ENCODE results near the gene CD248. TPM values are rescaled to one million over a fixed set of nuclear protein-coding genes. Genes with fewer than 3 reads are reported as not detected.
"Not testable (repeated sequence)": the region's sequence is repeated elsewhere in the genome, so short reads cannot be mapped to it uniquely, and the experiment has no call there.

CD248 gene, protein sequence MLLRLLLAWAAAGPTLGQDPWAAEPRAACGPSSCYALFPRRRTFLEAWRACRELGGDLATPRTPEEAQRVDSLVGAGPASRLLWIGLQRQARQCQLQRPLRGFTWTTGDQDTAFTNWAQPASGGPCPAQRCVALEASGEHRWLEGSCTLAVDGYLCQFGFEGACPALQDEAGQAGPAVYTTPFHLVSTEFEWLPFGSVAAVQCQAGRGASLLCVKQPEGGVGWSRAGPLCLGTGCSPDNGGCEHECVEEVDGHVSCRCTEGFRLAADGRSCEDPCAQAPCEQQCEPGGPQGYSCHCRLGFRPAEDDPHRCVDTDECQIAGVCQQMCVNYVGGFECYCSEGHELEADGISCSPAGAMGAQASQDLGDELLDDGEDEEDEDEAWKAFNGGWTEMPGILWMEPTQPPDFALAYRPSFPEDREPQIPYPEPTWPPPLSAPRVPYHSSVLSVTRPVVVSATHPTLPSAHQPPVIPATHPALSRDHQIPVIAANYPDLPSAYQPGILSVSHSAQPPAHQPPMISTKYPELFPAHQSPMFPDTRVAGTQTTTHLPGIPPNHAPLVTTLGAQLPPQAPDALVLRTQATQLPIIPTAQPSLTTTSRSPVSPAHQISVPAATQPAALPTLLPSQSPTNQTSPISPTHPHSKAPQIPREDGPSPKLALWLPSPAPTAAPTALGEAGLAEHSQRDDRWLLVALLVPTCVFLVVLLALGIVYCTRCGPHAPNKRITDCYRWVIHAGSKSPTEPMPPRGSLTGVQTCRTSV
- total RNA-seq: 100 to 1,000 TPM in 1 of 2 donors, 10 to 100 TPM in 1; 67.5 to 248 TPM
- long read RNA-seq, donor 1, transcript CD248-201 (1 exons, 2,558 nt): major isoform, 97 of 97 reads
- long read RNA-seq, donor 1, partial matches to known transcripts: 0 of 97 reads
- long read RNA-seq, donor 1, other reads (novel, unspliced or antisense): 0 of 97 reads
- long read RNA-seq, donor 2, transcript CD248-201 (1 exons, 2,558 nt): major isoform, 38 of 39 reads
- long read RNA-seq, donor 2, partial matches to known transcripts: 0 of 39 reads
- long read RNA-seq, donor 2, other reads (novel, unspliced or antisense): 1 of 39 reads

DNA sequence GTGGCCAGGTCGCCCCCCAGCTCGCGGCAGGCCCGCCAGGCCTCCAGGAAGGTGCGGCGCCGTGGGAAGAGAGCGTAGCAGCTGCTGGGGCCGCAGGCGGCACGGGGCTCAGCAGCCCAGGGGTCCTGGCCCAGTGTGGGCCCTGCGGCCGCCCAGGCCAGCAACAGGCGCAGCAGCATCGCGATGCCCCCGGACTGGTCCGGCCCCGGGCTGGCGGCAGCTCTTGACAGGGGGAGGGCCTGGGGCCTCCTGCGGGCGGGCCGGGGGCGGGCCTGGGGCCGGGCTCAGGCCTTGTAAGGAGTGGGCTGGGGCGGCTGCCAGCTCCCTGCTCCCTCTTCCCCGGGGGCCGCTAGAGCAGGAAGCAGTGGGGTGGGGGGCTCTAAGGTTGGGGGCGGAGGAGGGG lies at the start of gene CD248:
Gene CD248, minus strand, starts transcription at position 196 of the 403 bp plus-strand sequence. Its CDS starts 17 bp downstream, at position 179.
- intact Hi-C loops (cut with DNase I): no loop called here

DNA sequence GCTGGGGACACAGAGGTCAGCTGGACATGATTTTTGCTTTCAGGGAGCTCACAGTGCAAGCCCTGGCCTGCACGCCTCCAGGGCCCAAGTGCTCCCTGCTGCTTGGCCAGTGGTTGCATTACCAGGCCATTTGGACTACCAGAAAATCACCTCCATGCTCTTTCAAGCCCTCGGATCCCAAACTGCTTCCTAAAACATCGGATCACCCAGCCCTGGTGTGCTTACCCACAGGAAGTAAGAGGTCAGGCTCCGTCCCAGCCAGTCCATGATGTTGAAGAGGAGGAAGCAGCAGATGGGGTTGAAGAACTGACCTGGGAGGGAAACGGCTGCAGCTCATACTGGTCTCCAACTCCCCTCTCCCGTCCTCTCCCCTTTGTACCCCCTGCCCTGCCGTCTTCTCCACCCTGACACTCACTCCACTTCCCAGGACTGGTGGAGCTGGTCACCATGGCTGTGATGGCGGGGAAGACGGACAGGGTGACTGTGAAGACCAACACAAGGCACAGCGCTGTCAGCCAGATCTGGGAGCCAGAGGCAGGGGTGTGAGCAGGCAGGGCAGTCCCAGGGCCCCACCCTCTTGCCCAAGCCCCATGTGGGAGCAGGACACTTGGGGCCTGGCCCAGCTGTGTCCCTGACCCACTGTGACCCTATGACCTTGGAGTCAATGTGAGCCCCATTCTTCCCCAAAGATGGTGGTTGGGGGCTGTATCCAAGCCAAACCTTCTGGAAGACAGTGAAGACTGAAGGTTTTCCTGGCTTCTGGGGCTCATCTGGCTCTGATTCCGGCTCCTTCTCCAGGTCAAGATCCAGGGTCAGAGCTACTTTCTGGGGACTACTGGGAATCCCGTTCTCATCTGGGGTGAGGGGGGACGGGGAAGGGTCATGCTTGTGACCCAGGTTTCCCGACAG lies 49.1 kb upstream of the CD248 start:
- intact Hi-C loops (cut with DNase I): no loop called here
- DNase-seq (ENCODE audit: low spot score): peak; percentile 78

More for the DNA sequence above, at the start of gene CD248:
- peak; percentile 92 for DNase-seq (ENCODE audit: low spot score)

DNA sequence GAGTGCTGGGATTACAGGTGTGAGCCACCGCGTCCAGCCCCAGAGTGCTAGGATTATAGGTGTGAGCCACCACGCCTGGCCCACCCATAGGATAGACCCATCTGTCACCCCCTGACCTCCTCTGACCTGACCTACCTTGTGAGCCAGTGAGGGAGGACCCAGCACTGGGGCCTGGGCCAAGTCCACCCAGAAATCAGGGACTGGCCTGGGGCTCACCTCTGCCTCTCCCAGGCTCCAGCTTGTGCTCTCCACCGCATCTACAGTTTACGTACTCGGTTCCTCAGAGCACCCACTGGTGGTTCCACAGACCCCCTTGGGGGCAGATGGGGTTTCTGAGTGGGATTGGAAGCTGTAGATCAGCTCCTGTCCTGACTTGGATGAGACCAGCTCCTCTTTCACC lies 48.3 kb upstream of the CD248 start:
- peak; percentile 38 for DNase-seq (ENCODE audit: low spot score)

DNA sequence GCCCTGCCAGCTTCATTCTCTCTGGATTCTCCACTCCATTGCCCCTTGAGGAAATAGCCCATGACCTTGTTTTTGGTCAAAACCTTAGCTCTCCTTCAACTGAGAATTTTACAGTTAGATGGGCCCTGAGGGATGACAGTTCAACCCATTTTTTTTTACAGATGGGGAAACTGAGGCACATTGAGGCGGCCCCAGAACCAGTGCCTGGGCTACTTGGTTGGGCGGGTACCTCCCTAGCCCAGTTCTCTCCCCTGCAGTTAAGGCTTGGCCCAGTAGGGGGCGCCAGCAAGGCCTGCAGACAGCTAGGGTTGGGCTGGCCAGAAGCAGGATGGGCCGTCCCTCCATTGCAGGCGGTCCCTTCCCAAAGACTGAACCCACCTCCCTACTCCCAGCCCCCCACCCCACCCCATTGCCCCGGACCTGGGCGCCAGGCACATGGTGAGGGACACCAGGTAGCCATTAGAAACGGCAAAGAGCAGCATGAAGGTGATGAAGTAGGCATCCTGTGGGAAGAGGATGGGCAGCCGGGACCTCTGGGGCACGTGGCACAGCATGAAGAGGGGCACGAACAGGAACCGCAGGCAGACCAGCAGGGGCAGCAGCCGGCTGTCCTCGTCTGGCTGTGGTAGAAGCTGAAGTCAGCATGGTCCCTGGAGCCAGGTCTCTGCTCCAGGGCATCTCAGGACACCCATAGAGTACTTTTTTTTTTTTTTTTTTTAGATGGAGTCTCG lies 47.1 kb upstream of the CD248 start:
- peak; percentile 81 for DNase-seq (ENCODE audit: low spot score)
- intact Hi-C loops (cut with DNase I): loop anchor here in 1 of 2 donors (1.0 kb wide), 1 partner anchor 49 kb away; no protein-coding TSS in a partner anchor

More for the DNA sequence above, 48.3 kb upstream of the CD248 start:
- intact Hi-C loops (cut with DNase I): no loop called here

DNA sequence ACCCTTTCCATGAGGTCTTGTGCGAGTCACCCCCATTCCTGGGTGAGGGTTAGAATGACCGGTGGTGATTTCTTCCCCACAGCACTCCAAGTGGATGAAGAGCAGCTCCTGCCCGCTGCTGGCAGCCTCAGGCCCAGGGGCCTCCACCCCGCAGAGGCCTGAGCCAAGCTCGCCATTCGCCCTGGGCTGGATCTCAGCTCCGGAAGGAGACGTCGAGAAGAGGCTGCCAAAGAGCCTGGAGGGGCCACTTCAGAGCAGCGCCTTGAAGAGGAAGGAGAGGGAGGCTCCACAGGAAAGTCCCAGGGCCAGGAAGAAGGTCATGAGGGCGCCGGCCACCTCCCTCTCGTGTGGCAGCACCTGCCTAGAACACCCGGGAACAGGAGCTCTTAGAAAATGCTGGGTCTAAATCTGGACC lies 46.4 kb upstream of the CD248 start:
- intact Hi-C loops (cut with DNase I): no loop called here
- DNase-seq (ENCODE audit: low spot score): peak; percentile 70

DNA sequence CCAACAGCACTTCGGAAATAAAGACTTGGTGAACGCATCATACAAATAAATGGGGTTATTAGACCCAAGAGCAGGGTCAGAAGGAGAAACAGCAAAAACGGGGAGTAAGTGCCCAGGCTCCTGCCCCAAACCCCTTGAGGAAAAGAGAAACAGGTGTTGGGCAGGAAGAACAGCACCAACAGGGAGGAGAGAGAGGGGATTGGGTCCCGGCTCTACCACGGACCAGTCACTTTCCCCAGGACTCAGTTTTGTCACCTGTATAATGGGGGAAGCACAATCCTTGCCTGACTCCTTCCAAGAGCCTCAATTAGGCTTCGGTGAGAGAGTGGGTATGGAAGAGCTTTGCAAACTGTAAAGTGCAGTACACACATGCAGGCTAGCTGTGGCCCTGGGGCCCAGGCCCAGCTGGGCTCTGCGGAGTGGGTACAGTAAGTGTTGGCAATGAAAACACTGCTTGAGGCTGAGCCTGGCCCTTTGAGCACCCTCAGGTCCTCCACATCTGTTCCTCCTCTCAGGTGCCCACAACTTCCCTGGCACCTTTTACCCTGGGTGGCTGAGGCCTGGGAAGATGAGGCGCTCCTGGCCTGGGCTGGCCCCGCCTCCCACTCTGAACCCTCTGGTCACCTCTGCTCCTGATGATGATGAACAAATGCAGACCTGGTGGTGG lies 45.8 kb upstream of the CD248 start:
- intact Hi-C loops (cut with DNase I): no loop called here
- peak; percentile 26 for DNase-seq (ENCODE audit: low spot score)

DNA sequence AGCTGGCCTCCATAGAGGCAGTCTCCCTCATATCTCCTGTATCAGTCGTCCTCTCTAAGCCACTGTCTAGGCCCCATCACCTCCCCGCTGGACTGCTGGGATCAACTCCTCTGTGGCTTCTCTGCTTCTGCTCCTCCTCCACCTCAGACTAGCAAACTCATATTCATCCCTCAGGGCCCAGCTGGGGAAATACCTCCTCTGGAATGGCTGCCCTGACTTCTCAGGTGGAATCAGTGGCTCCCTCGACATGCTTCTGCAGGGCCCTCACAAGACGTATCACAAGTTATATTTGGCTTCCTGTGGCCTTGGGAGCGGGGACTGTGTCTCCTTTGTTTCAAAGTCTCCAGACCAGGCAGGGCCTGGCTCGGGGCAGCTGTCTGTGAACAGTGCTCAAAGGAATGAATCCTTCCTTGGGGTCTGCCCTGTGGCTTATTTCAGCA lies 44.7 kb upstream of the CD248 start:
- peak; percentile 34 for DNase-seq (ENCODE audit: low spot score)
- intact Hi-C loops (cut with DNase I): no loop called here

DNA sequence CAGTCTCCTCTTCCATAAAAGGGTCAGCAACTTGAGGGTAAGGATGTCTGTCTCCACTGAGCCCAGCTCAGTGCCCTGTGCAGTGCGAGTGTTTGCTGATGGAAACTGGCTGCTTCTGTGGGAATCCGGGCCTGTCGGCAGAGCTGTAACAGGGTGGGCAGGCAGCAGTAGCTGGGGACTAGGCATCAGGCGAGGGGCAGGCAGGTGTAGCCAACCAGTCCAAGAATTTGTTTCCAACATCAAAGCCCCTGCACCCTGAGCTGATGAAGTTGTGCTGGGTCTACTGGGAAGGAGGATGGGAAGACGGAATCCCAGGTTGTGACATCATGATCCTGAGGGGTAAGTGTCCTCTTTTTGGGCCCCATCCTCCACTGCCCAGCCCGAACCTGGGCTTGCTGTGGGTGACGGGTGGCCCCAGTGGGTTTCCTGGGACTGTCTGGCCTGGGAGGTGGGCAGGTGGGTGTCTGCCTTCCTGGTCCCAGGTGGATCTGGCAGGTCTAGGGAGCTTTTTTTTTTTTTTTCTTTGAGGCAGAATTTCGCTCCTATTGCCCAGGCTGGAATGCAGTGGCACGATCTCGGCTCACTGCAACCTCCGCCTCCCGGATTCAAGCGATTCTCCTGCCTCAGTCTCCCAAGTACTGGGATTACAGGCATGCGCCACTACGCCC lies 43.7 kb upstream of the CD248 start:
- intact Hi-C loops (cut with DNase I): no loop called here

DNA sequence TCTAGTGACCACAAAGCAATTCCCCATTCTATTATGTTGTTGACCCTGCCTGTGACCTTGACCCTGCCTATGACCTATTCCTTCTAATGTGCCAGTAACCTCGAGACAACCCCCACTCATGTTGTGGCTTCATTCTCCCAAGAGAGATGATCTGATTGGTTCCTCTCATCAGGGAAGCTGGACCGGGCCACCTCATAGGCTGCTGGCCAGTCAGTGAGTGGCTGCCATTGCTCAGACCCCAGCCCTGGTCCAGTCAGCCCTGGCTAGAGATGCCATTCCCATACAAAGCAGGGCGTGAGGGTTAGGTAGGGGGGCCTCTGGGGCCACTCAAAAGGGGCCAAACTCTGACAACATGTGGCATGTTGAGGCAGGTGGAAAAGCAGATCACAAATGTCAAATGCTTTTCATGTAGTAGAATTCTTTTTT lies 42.8 kb upstream of the CD248 start:
- peak; percentile 42 for DNase-seq (ENCODE audit: low spot score)
- intact Hi-C loops (cut with DNase I): no loop called here

More for the DNA sequence above, 43.7 kb upstream of the CD248 start:
- peak; percentile 58 for DNase-seq (ENCODE audit: low spot score)

DNA sequence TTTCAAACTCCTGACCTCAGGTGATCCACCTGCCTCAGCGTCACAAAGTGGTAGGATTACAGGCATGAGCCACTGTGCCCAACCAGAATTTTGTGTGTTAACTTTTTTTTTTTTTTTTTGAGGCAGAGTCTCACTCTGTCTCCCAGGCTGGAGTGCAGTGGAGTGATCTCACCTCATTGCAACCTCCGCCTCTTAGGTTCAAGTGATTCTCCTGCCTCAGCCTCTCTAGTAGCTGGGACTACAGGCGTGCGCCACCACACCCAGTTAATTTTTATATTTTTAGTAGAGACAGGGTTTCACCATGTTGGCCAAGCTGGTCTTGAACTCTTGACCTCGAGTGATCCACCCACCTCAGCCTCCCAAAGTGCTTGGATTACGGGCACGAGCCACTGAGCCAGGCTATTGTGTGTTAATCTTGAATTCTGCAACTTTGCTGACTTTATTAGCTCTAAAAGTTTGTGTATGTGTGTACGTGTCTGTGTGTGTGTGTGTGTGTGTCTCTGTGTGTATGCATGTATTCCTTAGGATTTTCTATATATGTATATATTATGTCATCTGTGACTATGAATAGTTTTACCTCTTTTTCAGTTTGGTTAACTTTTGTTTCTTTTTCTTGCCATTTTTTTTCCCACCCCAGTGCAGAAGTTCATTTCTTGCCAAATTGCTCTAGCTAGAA lies 33.9 kb upstream of the CD248 start:
- DNase-seq (ENCODE audit: low spot score): peak; percentile 8
- intact Hi-C loops (cut with DNase I): not testable (repeated sequence)

DNA sequence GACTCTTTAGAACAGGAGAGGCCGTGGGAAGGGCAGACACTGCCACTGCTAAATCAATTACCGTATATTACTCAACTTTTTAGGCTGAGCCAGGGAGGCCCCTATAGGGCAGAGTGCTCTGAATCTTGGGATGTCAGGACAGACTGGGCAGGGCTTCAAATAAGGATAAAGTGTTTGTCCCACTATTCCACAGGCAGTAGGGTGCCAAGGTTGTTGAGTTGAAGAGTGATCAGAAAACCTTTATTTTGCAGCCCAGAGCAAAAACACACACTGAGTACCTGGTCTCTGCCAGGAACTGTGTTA lies 32.2 kb upstream of the CD248 start:
- DNase-seq (ENCODE audit: low spot score): no peak
- intact Hi-C loops (cut with DNase I): no loop called here

DNA sequence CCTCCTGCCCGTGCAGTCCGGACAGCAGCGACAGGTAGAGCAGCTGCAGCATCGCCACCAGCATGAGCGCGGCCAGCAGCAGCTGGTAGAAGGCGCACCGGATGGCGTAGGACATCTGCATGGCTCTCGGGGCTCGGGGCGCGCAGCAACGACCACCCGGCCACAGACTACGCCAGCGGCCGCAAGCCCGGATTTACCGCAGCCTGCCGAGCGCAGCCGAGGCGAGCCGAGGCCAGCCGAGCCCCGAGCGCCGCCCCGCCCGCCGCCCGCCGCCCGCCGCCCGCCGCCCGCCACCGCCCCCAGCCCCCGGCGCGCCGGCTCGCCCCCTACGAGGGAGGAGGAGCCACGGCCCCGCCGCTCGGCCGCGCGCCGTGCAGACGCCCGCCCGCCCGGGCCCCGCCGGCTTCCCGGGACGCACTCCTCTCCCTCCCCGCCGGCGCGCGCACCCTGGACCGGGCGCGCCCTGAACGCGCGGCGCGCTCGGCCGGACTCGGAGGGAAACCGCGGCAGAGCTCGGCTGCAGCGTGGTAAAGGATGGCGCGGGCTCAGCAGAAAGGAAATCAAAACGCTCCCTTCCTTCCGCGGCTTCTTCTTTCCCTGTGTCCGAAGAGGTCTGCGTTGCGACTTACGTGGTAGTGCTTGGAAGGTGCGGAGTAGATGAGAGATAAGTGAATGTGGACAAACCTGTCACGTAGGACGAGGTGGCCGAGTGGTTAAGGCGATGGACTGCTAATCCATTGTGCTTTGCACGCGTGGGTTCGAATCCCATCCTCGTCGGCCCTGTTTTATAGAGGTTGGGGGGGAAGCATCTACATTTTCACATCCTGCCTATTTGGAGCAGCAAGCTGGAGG lies 30.8 kb upstream of the CD248 start, which contains the start of gene B4GAT1:
Gene B4GAT1, minus strand, starts transcription at position 205 of the 852 bp plus-strand sequence. Its CDS starts 84 bp downstream, at position 121.
- intact Hi-C loops (cut with DNase I): no loop called here
- DNase-seq (ENCODE audit: low spot score): peak; percentile 94

DNA sequence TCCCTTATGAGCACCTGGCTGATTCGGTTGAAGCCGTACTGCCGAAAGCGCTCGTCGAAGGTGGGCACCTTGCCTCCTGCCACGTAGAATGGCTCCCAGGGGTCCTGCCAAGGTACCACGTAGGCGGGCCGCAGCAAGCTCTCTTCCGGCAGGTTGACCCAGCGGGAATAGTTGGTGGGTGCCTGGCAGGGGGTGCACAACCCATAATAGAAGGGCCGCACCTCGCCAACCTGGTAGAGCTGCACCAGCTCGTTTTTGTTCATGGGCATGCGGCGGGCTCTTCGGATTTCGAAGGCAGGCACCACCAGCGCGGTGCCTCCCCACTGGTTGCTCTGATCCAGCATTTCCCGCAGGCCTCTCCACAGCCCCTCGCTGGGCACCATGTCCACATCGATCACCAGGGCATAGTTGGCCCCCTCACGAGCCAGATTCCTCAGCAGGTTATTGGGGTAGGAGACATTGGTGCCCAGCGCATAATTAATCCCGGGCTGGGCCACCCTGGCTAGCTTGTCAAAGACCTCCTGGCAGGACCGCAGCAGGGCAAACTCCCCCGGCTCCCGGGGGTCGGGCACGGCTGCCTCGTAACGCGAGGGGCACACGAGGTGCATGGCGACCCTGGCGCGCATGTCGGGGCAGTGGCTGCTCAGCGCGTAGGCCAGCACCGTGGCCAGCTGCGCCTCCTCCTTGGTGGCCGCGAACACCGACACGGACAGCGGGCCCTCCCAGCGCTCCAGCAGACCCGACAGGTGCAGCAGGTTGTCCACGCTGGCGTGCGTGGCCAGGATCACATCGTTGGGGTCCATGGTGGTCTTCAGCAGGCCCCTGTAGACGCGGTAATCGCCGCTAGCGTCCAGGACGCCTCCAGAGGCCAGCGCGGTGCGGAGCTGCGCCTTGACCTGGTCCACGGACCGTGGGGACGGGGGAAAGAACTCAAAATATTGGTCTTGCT lies 29.9 kb upstream of the CD248 start:
- DNase-seq (ENCODE audit: low spot score): no peak
- intact Hi-C loops (cut with DNase I): no loop called here

DNA sequence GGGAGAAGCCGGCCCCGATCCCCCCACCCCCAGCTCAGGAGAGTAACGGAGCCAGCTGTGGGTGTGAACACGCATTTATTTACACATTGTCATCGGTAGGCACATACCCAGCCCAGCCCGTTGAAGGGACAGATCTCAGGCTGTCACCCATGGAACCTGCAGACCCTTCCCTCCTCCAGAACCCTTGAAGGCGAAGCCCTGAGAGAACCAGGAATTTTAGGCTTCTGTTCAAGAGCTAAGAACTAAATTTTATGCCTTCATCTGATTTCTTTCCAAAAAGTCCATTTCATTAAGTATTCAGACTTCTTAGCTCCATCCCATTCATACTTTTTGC lies 28.4 kb upstream of the CD248 start:
- no peak for DNase-seq (ENCODE audit: low spot score)
- intact Hi-C loops (cut with DNase I): no loop called here
